Measurements from ENCODE around the gene IST1. TPM values are rescaled to one million over a fixed set of nuclear protein-coding genes. Genes with fewer than 3 reads are reported as not detected.
A peak's percentile ranks its signal among the peaks of the same experiment; 100 is the strongest.

Gene IST1
- total and polyA plus RNA-seq, 9 of the 15 experiments (the other 6 are each of a cell fraction or from before 2014, with no cell fraction given) = 135 to 334 (median 188) TPM

DNA sequence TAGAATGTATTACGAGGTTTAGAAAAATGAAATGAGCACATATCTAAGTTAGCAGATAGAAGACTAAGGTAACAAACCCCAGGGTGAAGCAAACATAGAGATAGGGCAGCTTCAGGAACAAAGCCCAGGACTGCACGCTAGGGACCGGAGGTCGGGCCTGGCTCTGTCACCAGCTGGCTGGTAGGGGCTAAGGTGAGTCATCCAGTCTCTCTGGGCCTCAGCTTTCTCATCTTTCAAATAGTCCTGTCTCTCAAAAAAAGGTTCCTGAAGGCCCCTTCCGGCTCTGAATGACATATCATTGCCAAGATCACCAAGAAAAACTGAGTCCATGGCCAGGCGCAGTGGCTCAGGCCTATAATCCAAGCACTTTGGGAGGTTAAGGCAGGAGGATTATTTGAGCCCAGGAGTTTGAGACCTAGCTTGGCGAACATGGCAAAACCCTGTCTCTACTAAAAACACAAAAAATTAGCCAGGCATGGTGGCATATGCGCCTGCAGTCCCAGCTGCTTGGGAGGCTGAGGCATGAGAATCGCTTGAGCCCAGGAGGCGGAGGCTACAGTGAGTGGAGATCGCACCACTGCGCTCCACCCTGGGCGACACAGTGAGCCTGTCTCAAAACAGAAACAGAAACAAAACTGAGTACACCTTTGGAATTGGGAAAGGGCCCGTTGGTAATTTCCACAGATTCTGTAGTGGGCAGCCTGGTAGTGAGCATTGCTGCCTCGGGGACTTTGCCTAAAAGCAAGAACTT is 78.9 kb downstream of the IST1 start (continued):
- no peak for TF ChIP-seq SAFB (IDR thresholded peaks at IDR 0.05; ENCODE audit: borderline replicate concordance, low read depth, low read length)
- no peak for TF ChIP-seq ATF4 (CRISPR knock-in tag; IDR thresholded peaks at IDR 0.05)
- no peak for TF ChIP-seq SMARCB1 (IDR thresholded peaks at IDR 0.05; ENCODE audit: insufficient read length, low read depth)
- TF ChIP-seq, protein P1, sequence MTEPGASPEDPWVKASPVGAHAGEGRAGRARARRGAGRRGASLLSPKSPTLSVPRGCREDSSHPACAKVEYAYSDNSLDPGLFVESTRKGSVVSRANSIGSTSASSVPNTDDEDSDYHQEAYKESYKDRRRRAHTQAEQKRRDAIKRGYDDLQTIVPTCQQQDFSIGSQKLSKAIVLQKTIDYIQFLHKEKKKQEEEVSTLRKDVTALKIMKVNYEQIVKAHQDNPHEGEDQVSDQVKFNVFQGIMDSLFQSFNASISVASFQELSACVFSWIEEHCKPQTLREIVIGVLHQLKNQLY (CRISPR knock-in tag; conservative IDR thresholded peaks at IDR 0.05) = no peak
- no peak for TF ChIP-seq ESRRB (CRISPR knock-in tag; IDR thresholded peaks at IDR 0.05; ENCODE audit: borderline replicate concordance)
- no peak for TF ChIP-seq CREM (IDR thresholded peaks at IDR 0.05; ENCODE audit: low read depth)
- no peak for TF ChIP-seq ZNF511 (CRISPR knock-in tag; IDR thresholded peaks at IDR 0.05)
- no peak for TF ChIP-seq BRF2 (IDR thresholded peaks at IDR 0.05; ENCODE audit: borderline replicate concordance, insufficient read depth, insufficient read length)
- no peak for TF ChIP-seq RFX7 (CRISPR knock-in tag; IDR thresholded peaks at IDR 0.05)
- no peak for TF ChIP-seq ZNF695 (CRISPR knock-in tag; IDR thresholded peaks at IDR 0.05)
- no peak for TF ChIP-seq ZNF830 (CRISPR knock-in tag; IDR thresholded peaks at IDR 0.05)
- no peak for TF ChIP-seq NR3C1 (CRISPR knock-in tag; IDR thresholded peaks at IDR 0.05)
- TF ChIP-seq POLR3G (IDR thresholded peaks at IDR 0.05; ENCODE audit: extremely low read depth, insufficient read length, insufficient replicate concordance) = no peak
- TF ChIP-seq, protein P2, sequence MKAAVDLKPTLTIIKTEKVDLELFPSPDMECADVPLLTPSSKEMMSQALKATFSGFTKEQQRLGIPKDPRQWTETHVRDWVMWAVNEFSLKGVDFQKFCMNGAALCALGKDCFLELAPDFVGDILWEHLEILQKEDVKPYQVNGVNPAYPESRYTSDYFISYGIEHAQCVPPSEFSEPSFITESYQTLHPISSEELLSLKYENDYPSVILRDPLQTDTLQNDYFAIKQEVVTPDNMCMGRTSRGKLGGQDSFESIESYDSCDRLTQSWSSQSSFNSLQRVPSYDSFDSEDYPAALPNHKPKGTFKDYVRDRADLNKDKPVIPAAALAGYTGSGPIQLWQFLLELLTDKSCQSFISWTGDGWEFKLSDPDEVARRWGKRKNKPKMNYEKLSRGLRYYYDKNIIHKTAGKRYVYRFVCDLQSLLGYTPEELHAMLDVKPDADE (conservative IDR thresholded peaks at IDR 0.05; ENCODE audit: control insufficient read depth, low read depth, low read length) = no peak
- TF ChIP-seq BRD4 (IDR thresholded peaks at IDR 0.05) = no peak
- no peak for TF ChIP-seq LCOR (CRISPR knock-in tag; IDR thresholded peaks at IDR 0.05)
- TF ChIP-seq JUND (IDR thresholded peaks at IDR 0.05; ENCODE audit: borderline replicate concordance, low read depth, low read length) = peak; percentile 61; the same call in 1 of the 2 replicates
- no peak; the same call in 2 of the 3 replicates for TF ChIP-seq JUND (tag; IDR thresholded peaks at IDR 0.05; ENCODE audit: borderline replicate concordance, low read depth, low read length)
- TF ChIP-seq, protein P3, sequence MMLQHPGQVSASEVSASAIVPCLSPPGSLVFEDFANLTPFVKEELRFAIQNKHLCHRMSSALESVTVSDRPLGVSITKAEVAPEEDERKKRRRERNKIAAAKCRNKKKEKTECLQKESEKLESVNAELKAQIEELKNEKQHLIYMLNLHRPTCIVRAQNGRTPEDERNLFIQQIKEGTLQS (IDR thresholded peaks at IDR 0.05) = peak; percentile 66
- TF ChIP-seq, protein P3 (CRISPR knock-in tag; conservative IDR thresholded peaks at IDR 0.05) = no peak
- no peak for TF ChIP-seq PTTG1 (tag; IDR thresholded peaks at IDR 0.05; ENCODE audit: low read depth)
- no peak for TF ChIP-seq ZNF589 (CRISPR knock-in tag; IDR thresholded peaks at IDR 0.05; ENCODE audit: low read depth)

All from K562 (cell line).